SK-N-SH (cell line): ENCODE measurements around the gene UNC5CL.
"Not testable (repeated sequence)": the region's sequence is repeated elsewhere in the genome, so short reads cannot be mapped to it uniquely, and the experiment has no call there.

Source experiments
- CTCF ChIP-seq: fragments of 200-600 bp; sonication (generic); IDR thresholded peaks from 2 replicates; pipeline ENCODE4 v1.6.1; 2017; ENCODE audit warnings: antibody characterized with exemption, mild to moderate bottlenecking, moderate library complexity
- EP300 ChIP-seq, 2 experiments: IDR thresholded peaks; 2 replicates each; pipeline versions ENCODE4 v1.4.0 to v1.6.1; 2012; ENCODE audit warnings: borderline replicate concordance in 1 of 2, low read depth in 1 of 2, low read length in 1 of 2
- RAD21 ChIP-seq: IDR thresholded peaks from 2 replicates; pipeline ENCODE4 v1.6.1; 2012; ENCODE audit warnings: mild to moderate bottlenecking, low read length
- TCF12 ChIP-seq: IDR thresholded peaks from 2 replicates; pipeline ENCODE4 v1.4.0; 2012
- YY1 ChIP-seq: IDR thresholded peaks from 2 replicates; pipeline ENCODE4 v1.4.0; 2012; ENCODE audit warnings: low read depth, mild to moderate bottlenecking

DNA sequence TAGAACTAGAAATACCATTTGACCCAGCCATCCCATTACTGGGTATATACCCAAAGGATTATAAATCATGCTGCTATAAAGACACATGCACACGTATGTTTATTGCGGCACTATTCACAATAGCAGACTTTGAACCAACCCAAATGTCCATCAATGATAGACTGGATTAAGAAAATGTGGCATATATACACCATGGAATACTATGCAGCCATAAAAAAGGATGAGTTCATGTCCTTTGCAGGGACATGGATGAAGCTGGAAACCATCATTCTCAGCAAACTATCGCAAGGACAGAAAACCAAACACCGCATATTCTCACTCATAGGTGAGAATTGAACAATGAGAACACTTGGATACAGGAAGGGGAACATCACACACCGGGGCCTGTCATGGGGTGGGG, 23.2 kb downstream of the UNC5CL start:
- not testable (repeated sequence) for TF ChIP-seq CTCF; EP300 (IDR thresholded peaks at IDR 0.05; ENCODE audit: borderline replicate concordance in 1 of 2, low read depth in 1 of 2, low read length in 1 of 2); RAD21; YY1; TCF12
